ENCODE results near the gene EPHB4.

DNA sequence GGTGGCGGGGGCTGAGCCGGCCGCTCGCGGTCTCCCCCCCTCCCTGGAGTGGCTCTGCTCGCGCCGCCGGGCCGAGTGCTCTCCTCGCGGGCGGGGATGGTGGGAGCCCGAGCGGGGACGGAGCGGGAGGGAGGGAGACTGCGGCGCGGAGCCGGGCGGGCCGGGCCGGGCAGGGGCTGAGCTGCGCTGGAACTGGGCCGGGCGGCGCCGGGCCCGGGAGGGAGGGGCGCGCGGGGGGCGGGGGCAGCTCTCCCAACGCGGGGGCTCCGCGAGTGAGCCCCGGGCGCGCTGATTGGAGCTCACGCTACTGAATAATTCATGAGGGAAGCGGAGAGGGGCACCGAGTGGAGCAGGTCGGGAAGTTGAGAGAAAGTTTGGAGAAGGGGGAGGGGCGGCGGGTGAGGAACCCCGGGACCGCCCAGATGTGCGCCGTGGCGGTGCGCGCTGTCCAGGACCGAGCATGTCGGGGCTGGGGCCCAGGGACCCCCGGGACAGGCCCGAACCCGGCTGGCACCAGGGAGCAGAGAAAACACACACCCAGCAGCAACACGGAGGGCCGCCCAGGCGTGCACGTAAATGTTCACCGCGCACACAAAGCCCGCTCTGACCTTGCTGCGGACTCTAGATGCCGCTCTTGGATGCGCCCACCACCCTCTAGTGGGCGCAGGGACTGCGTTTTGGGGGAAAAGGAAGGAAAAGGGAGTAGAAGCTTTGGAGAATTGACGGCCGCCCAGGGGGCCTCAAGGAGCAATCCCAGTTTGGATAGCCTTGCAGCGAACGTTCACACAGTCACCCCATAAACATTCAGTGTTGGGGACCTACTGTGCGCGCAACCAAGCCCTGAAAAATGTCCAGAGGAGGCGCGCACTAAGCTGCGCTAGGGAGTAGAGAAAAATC, at the start of gene EPHB4:
- TF ChIP-seq, protein P1, sequence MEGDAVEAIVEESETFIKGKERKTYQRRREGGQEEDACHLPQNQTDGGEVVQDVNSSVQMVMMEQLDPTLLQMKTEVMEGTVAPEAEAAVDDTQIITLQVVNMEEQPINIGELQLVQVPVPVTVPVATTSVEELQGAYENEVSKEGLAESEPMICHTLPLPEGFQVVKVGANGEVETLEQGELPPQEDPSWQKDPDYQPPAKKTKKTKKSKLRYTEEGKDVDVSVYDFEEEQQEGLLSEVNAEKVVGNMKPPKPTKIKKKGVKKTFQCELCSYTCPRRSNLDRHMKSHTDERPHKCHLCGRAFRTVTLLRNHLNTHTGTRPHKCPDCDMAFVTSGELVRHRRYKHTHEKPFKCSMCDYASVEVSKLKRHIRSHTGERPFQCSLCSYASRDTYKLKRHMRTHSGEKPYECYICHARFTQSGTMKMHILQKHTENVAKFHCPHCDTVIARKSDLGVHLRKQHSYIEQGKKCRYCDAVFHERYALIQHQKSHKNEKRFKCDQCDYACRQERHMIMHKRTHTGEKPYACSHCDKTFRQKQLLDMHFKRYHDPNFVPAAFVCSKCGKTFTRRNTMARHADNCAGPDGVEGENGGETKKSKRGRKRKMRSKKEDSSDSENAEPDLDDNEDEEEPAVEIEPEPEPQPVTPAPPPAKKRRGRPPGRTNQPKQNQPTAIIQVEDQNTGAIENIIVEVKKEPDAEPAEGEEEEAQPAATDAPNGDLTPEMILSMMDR (IDR thresholded peaks at IDR 0.05; ENCODE audit: extremely low read depth in 1 of 2, insufficient read depth in 1 of 2, low read depth in 1 of 2, low read length in 2 of 2), result peak; percentile 42 to 62
- TF ChIP-seq, protein P2, sequence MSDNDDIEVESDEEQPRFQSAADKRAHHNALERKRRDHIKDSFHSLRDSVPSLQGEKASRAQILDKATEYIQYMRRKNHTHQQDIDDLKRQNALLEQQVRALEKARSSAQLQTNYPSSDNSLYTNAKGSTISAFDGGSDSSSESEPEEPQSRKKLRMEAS (IDR thresholded peaks at IDR 0.05; ENCODE audit: insufficient read depth, insufficient read length), result no peak
- TF ChIP-seq POLR2A (IDR thresholded peaks at IDR 0.05; ENCODE audit: low read depth, low read length), result peak; percentile 17
- peak; percentile 70 for TF ChIP-seq POLR2AphosphoS5 (IDR thresholded peaks at IDR 0.05; ENCODE audit: insufficient read depth, low read depth, low read length)
- TF ChIP-seq EZH2 (IDR thresholded peaks at IDR 0.05; ENCODE audit: borderline replicate concordance, low read depth, low read length, severe bottlenecking), result no peak
- no peak for TF ChIP-seq FOS (IDR thresholded peaks at IDR 0.05; ENCODE audit: borderline replicate concordance, insufficient read depth, low read length)
- no peak for TF ChIP-seq JUN (IDR thresholded peaks at IDR 0.05; ENCODE audit: borderline replicate concordance, insufficient read depth, insufficient read length, low read depth)
- no peak for TF ChIP-seq MYC (IDR thresholded peaks at IDR 0.05; ENCODE audit: low read depth, low read length)
- no peak for TF ChIP-seq GATA2 (IDR thresholded peaks at IDR 0.05; ENCODE audit: insufficient read depth, insufficient read length, low read depth, low read length)

Measured in endothelial cell of umbilical vein (primary cell).